A673 (cell line): ENCODE data around the gene FLRT1. TPM values are rescaled to one million over a fixed set of nuclear protein-coding genes. Genes with fewer than 3 reads are reported as not detected.

Experiments used
- BruUV-seq: library from RNA; stranded (reverse); fragments of 400-500 nt; replicated peaks from 2 replicates; lab custom pipeline; 2021; lab: Mats Ljungman, UMichigan
- CTCF ChIA-PET: fragments of 300-600 bp; sonication (Branson Sonifier 250); formaldehyde crosslinking; loops from one replicate; lab custom pipeline; 2022; ENCODE audit warnings: antibody characterized with exemption; lab: Charles Lee
- POLR2A ChIA-PET: fragments of 300-600 bp; sonication (Branson Sonifier 250); formaldehyde crosslinking; loops from one replicate; lab custom pipeline; 2022; ENCODE audit warnings: antibody characterized with exemption; ENCODE audit not compliant: low non-redundant PET; lab: Charles Lee
- DNase-seq: peaks from one replicate; pipeline ENCODE4 v3.0.0-alpha.2; 2015; ENCODE audit warnings: low spot score
- H3K27ac ChIP-seq: fragments of 200-600 bp; sonication (generic); 2 replicates; pipeline ENCODE4 v1.5.1; 2016; ENCODE audit warnings: mixed run types, low read depth, mild to moderate bottlenecking, mixed read lengths, antibody characterized with exemption, low read length; ENCODE audit not compliant: poor library complexity, severe bottlenecking
- H3K27me3 ChIP-seq: fragments of 200-600 bp; sonication (generic); replicated peaks from 2 replicates; pipeline ENCODE4 v1.6.1; 2017; ENCODE audit warnings: mixed run types, low read depth, mild to moderate bottlenecking, mixed read lengths, antibody characterized with exemption, low read length; ENCODE audit not compliant: insufficient read depth, poor library complexity
- H3K36me3 ChIP-seq: fragments of 200-600 bp; sonication (generic); 2 replicates; pipeline ENCODE4 v1.6.1; 2016; ENCODE audit warnings: mixed run types, mild to moderate bottlenecking, mixed read lengths, antibody characterized with exemption, low read length; ENCODE audit not compliant: insufficient read depth, poor library complexity, severe bottlenecking
- H3K4me1 ChIP-seq: fragments of 200-600 bp; sonication (generic); 2 replicates; pipeline ENCODE4 v1.6.1; 2017; ENCODE audit warnings: mixed run types, mild to moderate bottlenecking, mixed read lengths, antibody characterized with exemption, low read length; ENCODE audit not compliant: insufficient read depth, poor library complexity, severe bottlenecking
- H3K4me3 ChIP-seq: fragments of 200-600 bp; sonication (generic); 2 replicates; pipeline ENCODE4 v1.5.1; 2016; ENCODE audit warnings: low read depth, mixed run types, mild to moderate bottlenecking, mixed read lengths, low read length; ENCODE audit not compliant: poor library complexity, severe bottlenecking
- H3K9me3 ChIP-seq: fragments of 200-600 bp; sonication (generic); 2 replicates; pipeline ENCODE4 v1.6.1; 2016; ENCODE audit warnings: mixed run types, low read depth, mild to moderate bottlenecking, mixed read lengths, antibody characterized with exemption, low read length; ENCODE audit not compliant: poor library complexity, severe bottlenecking
- CTCF ChIP-seq: fragments of 300-800, 200-600 bp; sonication (generic); conservative IDR thresholded peaks from 2 replicates; pipeline ENCODE4 v1.5.1; 2017; ENCODE audit warnings: low read depth, mild to moderate bottlenecking, antibody characterized with exemption, low read length, moderate library complexity, mixed read lengths
- EZH2 ChIP-seq: fragments of 200-600 bp; sonication (generic); IDR thresholded peaks from 2 replicates; pipeline ENCODE4 v1.6.1; 2017; ENCODE audit warnings: borderline replicate concordance, low read depth, mild to moderate bottlenecking, mixed read lengths, antibody characterized with exemption, low read length; ENCODE audit not compliant: poor library complexity, severe bottlenecking
- intact Hi-C: fragments of 100-400 bp; cut with micrococcal nuclease; formaldehyde crosslinking; loops from one replicate; pipeline ENCODE4 v1.10.0; 2022; ENCODE audit not compliant: unreplicated experiment
- total RNA-seq: library from RNA; stranded (reverse); gene quantifications from 2 replicates; pipeline ENCODE4 v1.2.3, GENCODE V29; 2021

Gene FLRT1
- total RNA-seq, 1 experiment from 2014 or later = 0.45 TPM

- no peaks in the 10 kb centered on the region for H3K9me3 ChIP-seq
- POLR2A ChIA-PET = no interaction called here
- no peak overlapping the region for H3K27ac ChIP-seq
- TF ChIP-seq EZH2 (no peak), CTCF (no peak)
- H3K4me1 ChIP-seq = peaks cover 61% of the 10 kb centered on the region
- no TSS peak for BruUV-seq
- H3K4me3 ChIP-seq = no peak overlapping the region
- H3K27me3 ChIP-seq = no peaks in the 10 kb centered on the region
- intact Hi-C loops = no loop called here
- H3K36me3 ChIP-seq = no peaks in the 10 kb centered on the region
- CTCF ChIA-PET = interaction anchor here (0.5 kb wide), 1 partner anchor 26 kb away, joined by 6 read pairs; no protein-coding TSS in a partner anchor
- no peak for DNase-seq
Observed at GRCh38 chr11:64074239-64074638, 38.5 kb downstream of the FLRT1 start.

DNA sequence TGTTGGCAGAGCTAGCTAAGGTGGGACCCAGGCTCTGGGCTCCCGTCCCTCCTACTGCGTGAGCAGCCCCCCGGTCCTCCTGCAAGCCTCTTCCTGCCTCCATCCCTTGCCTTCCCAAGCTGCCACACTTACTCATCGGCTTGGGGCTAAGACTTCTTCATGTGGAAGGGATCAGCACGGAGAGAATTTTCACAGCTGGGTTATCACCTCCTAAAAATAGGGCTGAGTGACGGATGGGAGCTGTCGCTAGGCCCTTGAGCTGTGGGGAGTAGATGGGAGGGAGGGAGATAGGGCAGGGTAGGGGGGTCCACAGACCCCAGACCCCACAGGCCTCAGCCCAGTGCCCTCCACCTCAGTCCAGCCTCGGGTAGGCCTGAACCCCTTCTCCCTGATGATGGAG is 41.0 kb downstream of the FLRT1 start:
- ChIA-PET CTCF (no interaction called here), POLR2A (interaction anchor here (0.6 kb wide), 1 partner anchor 109 kb away, joined by 5 read pairs; the partner anchor contains the start of gene STIP1)
- no peaks in the 10 kb centered on the region for H3K36me3 ChIP-seq
- no peak overlapping the region for H3K4me3 ChIP-seq
- no peaks in the 10 kb centered on the region for H3K27me3 ChIP-seq
- no TSS peak for BruUV-seq
- H3K9me3 ChIP-seq = no peaks in the 10 kb centered on the region
- no peak for DNase-seq
- H3K4me1 ChIP-seq = peaks cover 48% of the 10 kb centered on the region
- no peak overlapping the region for H3K27ac ChIP-seq
- no peak for TF ChIP-seq EZH2
- TF ChIP-seq CTCF = no peak
- intact Hi-C loops = no loop called here

DNA sequence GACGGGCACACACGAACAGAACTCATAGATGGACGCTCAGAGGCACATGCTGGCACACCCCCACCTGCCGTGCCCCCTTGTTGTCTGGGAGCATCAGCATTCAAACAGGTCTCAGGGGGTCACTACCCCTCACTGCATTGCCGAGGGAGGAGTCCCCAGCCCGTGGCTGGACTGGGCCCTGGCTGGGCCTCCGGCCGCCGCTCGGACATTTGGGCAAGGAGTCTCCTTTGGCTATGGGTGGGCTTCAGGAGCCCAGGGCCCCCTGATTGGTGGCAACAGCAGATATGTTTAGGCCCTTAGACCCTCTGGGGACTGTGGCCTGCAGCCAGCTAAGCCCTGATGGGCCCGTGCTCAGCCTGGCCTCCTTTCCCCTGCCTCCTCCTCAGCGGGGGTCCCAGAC is 41.9 kb downstream of the FLRT1 start:
- Histone ChIP-seq H3K27ac (peak overlapping the region; percentile 67), H3K27me3 (no peaks in the 10 kb centered on the region), H3K4me3 (no peak overlapping the region), H3K36me3 (no peaks in the 10 kb centered on the region), H3K4me1 (peaks cover 48% of the 10 kb centered on the region), H3K9me3 (no peaks in the 10 kb centered on the region)
- DNase-seq = no peak
- TF ChIP-seq CTCF (no peak), EZH2 (no peak)
- ChIA-PET CTCF (interaction anchor here (0.5 kb wide), 1 partner anchor 133 kb away, joined by 4 read pairs; no protein-coding TSS in a partner anchor), POLR2A (interaction anchor here (0.5 kb wide), 1 partner anchor 36 kb away, joined by 20 read pairs; no protein-coding TSS in a partner anchor)
- intact Hi-C loops = no loop called here
- no TSS peak for BruUV-seq
